Hepatocyte (in vitro differentiated cells): ENCODE results near the gene PXDC1. TPM values are rescaled to one million over a fixed set of nuclear protein-coding genes. Genes with fewer than 3 reads are reported as not detected.

Source experiments
- polyA plus RNA-seq: library from polyadenylated mRNA; unstranded; fragments of >200 nt; fragmentation: Nextera tagmentation; extraction: Ambion mirVana; gene quantifications from 2 replicates; pipeline ENCODE4 v1.2.1, GENCODE V29; 2016
- small RNA-seq: library from RNA; depleted of rRNA; stranded (forward); fragments of <200 nt; gene quantifications from one replicate; pipeline ENCODE3, GENCODE V24; 2014
- total RNA-seq: library from RNA; depleted of rRNA; stranded (reverse); fragments of >200 nt; gene quantifications from 2 replicates; pipeline ENCODE4 v1.2.3, GENCODE V29; 2014

PXDC1 gene
- total and polyA plus RNA-seq, 2 experiments from 2014 or later, result 83.8 to 90.8 TPM

Small RNA genes lying within 50 kb of the gene (small RNA-seq; reads per million reads assigned to genes)
- gene AL033523.1, result not detected

Other genes with a start within 250 kb of the PXDC1 start
- gene FAM50B, start 97.7 kb upstream of the PXDC1 start, total RNA-seq, result 0.84 and 1.6 TPM in 2 replicates
- gene FAM50B, start 97.7 kb upstream of the PXDC1 start, polyA plus RNA-seq, result 1.1 and 1.6 TPM in 2 replicates